EH (cell line): ENCODE measurements around the gene WDR37.
"Not testable (repeated sequence)": the region's sequence is repeated elsewhere in the genome, so short reads cannot be mapped to it uniquely, and the experiment has no call there.

Source experiments
- DNase-seq: peaks from one replicate; pipeline ENCODE4 v3.0.0-alpha.2; 2015; ENCODE audit warnings: low read depth

The WDR37 gene

DNA sequence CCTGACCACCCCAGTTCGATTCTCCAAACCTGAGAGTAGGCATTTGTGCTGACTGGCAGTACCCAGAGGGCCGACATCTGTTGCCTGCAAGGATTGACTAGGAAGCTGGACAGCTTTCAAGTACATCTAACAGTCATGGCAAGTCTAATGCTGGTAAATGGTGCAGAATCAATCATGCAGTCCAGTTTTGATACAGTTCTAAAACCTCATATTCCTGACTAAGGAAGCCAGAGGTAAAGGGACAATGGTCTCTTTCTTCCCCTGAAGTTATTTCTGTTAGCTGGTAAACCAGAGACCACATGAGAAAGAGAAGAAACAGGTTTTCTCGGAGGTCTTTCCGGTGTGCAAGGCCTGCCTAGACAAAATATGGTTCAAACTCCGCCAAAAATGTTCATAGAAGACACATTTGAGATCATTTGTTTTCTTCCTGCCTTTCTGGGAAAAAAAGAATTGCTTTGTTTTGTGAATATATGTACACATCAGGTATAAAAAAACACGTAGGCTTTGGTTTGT is 97.1 kb downstream of the WDR37 start:
- no peak for DNase-seq

DNA sequence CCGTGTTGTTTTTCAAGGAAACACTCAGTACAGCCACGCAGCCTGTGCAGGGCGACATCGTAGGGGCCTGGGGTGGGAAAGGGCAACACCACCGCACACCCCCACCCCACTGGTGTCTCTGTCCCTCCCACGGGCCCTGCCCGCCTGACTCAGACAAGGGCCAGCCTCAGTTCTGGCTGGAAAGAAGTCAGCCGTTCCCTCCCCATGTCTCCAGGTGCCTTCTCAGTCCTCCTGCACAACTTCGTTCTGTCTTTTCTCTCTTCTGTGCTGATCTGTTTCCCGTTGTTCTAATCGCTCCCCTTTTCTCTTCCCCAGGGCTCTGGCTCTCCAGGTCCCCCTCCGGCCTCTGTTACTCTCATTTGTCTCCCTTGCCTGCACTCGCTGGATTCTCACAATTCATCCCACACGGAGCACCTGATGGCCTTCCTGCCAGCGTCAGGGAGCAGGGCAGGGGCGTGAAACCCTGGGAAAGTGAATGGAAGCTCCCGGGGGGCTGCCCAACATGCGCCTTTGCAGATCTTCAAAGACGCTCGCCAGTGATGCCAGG is 97.7 kb downstream of the WDR37 start:
- no peak for DNase-seq

- DNase-seq, result no peak
These were observed 98.5 kb downstream of the WDR37 start for GRCh38 chr10:1154531-1155295.

GRCh38 chr10:1155791-1156615 is 99.8 kb downstream of the WDR37 start:
- no peak for DNase-seq

GRCh38 chr10:1156616-1156886 is 100.4 kb downstream of the WDR37 start:
- no peak for DNase-seq

DNA sequence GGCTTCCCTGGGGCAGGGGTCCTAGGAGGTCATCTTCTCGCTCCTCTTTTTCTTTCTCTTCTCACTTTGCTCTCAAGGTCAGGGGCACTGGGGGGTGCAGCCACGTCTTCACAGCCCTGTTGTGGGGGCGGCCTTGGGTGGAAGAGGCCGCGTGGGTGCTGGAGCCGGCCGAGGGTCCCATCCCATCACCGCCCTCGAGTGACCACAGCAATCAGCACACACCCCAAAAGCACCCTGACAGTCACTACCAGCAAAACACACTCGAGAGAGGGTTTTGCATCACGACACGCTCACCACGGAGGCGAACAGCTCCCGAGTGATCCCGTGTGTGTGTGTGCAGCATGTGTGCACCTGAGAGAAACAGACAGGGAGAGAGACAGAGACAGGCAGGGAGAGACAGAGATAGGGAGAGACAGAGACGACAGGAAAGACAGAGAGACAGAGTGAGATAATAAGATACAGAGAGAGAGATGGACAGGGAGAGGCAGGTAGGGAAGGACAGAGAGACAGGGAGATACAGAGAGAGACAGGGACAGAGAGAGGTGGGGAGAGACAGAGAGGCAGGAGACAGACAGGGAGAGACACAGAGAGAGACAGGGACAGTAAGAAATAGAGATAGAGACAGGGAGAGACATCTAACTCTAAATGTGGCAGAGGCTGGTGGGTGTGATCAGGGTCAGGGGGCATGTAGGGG is 100.9 kb downstream of the WDR37 start:
- no peak for DNase-seq

DNA sequence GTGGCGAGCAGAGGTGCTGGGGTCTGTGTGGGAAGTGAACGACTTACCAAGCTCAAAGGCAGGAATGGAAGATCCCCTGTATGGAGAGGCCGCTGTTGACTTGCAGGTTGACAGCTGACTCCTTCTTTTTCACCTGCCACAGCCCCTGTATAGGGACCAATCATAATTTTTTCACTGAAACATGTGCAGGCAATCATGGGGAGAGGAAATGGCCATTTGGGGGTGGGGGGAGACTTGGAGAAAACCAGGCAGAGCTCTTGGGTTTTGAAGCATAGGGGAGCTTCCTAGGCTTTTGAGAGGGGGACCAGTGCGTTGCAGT is 101.4 kb downstream of the WDR37 start:
- DNase-seq, result no peak

GRCh38 chr10:1158066-1158465 is 101.9 kb downstream of the WDR37 start:
- DNase-seq, result no peak

DNA sequence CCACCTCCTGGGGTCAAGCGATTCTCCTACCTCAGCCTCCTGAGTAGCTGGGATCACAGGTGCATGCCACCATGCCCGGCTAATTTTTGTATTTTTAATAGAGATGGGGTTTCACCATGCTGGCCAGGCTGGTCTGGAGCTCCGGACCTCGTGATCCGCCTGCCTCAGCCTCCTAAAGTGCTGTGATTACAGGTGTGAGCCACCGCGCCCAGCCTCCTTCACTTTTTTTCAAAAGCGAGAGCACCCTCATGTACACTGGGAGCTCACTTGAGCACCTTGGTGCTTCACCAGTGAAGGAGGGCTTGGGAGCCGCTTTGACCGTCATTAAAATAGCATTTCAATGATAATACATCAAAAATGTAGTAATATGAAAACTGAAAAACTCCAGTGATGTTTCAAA is 102.4 kb downstream of the WDR37 start:
- not testable (repeated sequence) for DNase-seq

- no peak for DNase-seq
These were observed 103.2 kb downstream of the WDR37 start for GRCh38 chr10:1159131-1160061.

GRCh38 chr10:1160561-1161314 is 104.6 kb downstream of the WDR37 start:
- DNase-seq, result no peak

- DNase-seq, result not testable (repeated sequence)
These were observed 105.1 kb downstream of the WDR37 start for GRCh38 chr10:1161315-1161673.

DNA sequence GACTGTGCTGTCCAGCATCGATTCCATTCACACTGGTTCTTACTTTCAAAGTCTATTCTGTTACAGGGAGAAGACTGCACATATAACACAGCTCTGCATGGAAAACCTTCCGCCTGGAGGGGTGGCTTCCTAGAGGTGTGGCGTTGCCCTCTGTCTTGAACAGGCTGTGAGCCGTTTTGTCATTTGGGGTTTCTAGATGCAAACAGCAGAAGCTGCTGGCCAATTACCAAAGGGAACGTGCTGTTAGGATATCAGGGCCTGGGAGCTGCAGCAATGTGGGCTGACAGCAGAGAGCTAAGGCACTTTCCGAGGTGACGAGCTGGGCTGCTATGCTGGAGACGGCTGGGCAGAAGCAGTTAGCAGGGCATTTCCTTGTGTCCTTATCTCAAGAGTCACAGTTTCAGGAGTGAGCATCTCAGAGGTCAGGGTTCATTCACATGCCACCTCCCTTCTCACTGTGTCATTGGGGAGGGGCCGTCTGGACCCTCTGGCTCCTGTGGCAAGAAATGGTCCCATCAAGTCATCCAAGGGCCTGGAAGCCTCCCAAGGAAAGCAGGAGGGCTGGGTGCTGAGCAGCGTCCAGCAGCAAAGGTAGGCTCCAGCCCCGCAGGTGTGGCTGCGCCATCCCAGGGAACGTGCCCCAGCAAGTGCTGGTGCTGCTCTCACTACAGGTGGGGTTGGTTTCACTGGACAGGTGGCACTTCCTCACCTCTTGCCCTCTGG is 106.5 kb downstream of the WDR37 start:
- DNase-seq, result no peak

DNA sequence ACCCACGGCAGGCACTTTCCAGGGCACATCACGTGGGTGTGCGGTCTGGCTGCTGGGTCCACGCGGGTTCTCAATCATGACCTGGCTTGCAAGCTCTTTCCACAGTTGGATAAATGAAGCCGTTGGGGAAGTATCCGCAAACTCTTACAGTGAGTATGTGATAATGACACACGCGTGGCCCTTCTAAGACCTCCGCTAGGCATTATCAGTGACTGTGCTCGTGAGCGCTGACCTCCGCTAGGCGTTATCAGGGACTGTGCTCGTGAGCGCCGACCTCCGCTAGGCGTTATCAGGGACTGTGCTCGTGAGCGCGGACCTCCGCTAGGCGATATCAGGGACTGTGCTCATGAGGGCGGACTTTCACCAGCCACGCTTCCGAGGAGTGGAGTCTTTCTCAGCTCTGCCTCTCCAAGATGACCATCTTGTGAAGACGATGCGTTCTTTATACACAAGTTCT is 107.0 kb downstream of the WDR37 start:
- no peak for DNase-seq

DNA sequence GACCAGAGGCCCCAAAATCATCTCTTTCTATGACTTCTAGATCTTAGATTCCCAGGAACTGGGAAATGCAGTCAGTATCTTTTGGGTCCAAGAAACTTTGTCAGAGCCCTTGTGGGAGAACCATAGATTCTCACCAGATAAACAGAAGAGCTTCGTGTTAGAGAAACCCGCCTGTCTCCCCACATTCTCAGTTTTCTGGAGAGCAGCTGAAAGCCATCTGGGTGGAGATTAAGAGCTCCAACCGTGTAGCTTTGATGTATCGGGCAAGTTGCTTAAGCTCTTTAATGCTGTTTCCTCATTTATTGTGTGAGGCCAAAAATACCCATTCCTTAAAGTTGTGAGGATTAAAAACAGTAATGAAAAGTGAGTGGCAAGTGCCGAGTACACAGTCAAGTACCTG is 107.6 kb downstream of the WDR37 start:
- DNase-seq, result no peak

DNA sequence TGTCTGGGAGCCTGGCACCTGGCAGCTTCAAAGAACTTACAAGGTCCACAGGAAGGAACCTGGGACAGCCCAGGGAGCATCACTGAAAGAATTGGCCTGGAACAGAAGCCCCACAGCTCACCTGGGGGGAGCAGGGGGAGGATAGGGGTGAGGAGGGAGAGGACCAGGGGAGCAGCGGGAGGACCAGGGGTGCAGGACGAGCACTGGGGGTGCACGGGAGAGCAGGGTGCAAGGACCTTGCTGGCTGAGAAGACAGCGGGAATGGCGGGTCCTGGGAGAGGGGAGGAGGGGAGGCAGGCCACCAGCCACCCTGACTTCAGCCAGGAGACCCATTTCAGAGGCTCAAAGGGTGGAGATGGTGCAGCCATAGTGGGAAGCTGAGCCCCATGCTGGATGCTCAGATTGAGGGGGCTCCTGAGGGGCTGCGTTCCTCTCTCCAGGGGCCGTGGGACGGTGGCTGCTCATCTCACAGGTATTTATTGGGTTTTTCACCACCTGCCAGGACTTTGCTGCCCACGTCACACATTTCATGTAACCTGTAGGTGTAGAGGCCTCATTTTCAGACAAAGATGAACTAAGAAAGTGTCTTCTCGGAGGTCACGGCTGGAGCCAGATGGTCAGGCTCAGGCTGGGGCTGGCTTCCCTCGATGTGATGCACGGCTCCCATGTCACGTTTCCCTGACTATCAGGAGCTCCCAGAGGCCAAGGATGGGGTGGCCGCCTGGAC is 110.1 kb downstream of the WDR37 start:
- DNase-seq, result no peak

DNA sequence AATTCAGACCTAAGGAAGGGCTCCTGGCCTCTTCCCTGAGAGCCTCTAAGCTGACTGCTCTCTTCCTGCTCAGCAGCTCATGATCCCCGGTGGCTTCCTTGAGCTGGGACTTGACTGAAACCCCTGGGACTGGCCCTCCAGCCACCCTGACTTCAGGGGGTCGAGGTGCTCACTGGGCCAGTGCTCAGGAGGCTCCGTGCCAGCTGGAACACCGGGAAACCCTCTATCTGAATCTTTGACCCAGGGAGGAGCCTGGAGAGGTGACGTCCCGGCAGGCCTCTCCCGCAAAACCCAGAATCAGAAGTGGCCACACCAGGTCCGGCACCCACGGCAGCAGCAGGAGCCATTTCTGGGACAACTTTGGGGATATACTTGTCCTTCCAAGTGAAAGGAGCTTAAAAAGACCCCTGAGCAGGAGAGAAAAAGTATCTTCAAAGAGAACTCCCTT is 110.7 kb downstream of the WDR37 start:
- DNase-seq, result no peak

DNA sequence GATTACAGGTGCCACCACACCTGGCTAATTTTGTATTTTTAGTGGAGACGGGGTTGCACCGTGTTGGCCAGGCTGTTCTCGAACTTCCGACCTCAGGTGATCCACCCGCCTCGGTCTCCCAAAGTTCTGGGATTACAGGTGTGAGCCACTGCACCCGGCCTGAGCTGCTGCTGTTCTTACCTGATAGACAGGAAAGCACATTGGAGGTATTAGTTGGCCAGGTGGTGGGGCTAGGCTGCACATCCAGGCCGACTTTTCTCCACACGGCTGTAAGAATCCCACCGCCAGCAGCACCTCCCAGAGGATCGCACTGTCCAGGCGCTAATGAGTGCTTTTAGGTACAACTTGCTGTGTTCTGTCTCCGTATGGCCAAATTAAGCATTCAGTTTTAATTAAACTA is 112.6 kb downstream of the WDR37 start:
- DNase-seq, result no peak

GRCh38 chr10:1169186-1169885 is 113.2 kb downstream of the WDR37 start:
- DNase-seq, result no peak
